ENCODE measurements around the gene ISYNA1.
A peak's percentile ranks its signal among the peaks of the same experiment; 100 is the strongest.

The ISYNA1 gene

GRCh38 chr19:18437491-18438330 lies at the start of gene ISYNA1:
Gene ISYNA1, minus strand, starts transcription at chr19:18438133. Its CDS starts 154 bp downstream, at chr19:18437979.
- DNase-seq, result peak; percentile 79

- DNase-seq, result no peak
Measured at GRCh38 chr19:18486746-18487145, 48.8 kb upstream of the ISYNA1 start.

DNA sequence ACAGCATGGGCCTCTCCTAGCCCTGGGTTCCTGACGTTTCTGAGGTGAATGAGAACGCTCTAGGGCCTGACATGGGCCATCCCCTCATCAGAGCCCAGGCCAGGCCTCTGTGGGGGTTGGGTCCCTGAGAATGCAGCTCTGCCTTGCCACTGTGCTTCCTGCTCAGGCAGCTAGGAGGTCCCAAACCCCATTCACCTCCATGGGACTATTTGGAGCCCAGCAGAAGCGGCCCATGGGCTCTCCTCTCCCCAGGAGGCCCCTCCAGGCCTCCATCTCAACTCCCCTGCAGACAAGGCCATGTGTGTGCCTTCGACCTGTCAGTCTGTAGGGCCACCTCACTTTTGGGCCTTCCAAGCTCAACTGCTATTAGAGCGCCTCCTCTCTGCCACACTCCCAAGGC lies 47.1 kb upstream of the ISYNA1 start:
- no peak for DNase-seq

- DNase-seq, result no peak
Measured at GRCh38 chr19:18483119-18483890, 45.4 kb upstream of the ISYNA1 start.

- no peak for DNase-seq
Measured at GRCh38 chr19:18481505-18482222, 43.7 kb upstream of the ISYNA1 start.

- peak; percentile 50 for DNase-seq
Measured at GRCh38 chr19:18480006-18480691, 42.2 kb upstream of the ISYNA1 start.

DNA sequence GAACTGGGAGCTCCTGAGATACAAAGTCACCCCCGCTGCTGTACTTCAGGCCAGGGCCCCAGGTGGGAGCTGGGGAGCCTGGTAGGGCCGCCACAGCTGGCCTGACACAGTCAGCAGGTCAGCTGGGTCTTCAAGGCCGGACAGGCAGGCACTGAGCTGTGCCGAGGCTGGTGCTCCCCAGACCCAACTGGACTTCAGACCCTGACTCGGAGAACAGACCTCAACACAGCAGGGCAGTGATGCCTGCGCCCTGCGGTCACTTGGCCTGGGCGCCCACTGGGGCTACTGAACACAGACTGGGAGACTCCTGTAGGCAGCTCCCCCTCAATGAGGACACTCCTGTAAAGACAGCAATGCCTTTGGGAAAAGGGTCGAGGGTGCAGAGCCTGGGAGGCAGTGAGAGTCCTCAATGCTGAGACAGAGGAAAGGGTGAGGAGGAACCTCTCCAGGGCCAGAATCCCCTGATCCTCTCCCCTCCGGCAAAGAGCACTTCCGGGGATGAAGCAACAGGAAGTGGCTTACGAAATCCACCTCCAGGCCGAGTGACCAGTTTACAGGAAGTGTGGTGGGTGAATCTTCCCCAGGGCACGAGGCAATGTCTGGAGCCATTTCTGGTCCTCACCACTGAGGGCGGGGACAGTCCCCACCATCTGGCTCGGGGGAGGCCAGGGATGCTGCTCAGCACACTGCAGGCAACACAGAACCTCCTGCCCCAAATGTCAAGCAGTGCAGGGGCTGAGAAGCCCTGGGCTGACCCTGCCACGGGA lies 40.8 kb upstream of the ISYNA1 start:
- DNase-seq, result peak; percentile 82

DNA sequence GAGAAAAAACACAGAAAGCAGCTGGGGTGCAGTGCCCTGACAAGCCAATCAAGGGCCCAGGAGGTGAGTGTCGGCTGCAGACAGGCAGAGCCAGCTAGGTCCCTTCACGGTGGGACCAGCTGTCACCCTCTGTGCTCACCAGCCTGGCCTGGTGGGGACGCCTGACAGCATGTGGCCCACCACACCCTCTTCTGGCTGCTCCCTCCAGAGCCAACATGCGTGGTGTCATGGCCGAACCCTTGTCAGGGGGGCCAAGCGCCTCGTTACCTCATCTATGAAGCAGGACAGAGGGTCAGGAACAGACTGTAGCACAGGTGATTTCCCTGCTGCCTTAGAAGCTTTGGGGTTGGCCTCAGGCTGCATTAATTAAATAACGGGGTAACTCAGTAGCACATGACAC lies 40.0 kb upstream of the ISYNA1 start:
- no peak for DNase-seq

DNA sequence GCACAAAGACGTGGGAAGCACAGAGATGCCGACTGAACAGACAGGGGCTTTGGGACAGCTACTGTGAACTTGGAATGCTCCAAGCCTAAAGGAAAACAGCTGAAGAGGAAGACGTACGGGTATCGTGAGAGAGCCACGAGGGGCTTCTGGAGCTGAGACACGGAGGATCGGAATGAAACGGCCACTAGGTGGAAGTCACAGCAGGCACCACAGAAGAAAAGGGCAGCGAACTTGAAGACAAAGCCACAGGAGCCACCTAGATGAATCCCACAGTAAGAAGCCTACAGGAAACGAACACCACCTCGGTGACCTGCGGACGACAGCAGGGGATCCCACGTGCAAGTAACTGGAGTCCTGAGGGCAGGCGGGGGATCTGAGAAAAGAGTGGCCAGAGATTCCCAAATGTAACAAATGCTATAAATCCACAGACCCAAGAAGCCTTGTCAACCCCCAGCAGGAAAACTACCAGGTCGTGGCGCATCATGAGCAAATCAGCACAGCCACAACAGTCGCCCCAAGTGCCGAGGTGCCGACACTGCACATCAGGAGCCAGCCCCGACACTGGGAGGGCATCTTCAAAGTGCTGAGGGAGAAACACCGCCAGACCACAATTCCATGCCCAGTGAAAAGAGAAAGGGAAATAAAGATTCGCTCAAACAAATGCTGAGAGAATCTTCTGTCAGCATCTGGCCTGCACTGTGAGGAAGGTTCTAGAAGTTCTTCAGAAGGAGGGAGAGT lies 39.3 kb upstream of the ISYNA1 start:
- DNase-seq, result no peak

DNA sequence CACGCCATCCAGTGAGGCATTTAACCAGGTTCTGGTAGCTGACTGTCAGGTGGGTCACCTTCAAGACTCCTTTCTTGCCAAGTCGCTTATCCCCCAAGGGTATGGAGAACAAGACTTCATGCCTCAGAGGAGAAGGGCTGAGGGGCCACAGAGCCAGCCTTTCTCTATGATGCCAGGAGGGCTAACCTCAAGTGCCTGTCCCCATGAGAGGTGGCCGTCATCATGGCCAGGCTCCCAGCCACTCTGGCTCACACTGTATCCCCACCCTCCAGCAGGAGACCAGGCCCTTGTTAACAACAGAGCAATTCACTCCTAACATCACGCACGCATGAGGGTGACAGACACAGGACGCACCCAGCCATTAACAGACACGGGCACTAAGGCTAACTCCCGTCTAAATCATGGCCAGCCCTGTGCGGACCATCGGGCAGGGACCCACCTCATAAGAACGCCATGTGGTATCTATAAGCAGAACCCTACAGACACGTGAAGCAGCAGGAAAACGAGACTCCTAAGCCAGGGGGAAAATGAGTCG lies 38.6 kb upstream of the ISYNA1 start:
- DNase-seq, result no peak

DNA sequence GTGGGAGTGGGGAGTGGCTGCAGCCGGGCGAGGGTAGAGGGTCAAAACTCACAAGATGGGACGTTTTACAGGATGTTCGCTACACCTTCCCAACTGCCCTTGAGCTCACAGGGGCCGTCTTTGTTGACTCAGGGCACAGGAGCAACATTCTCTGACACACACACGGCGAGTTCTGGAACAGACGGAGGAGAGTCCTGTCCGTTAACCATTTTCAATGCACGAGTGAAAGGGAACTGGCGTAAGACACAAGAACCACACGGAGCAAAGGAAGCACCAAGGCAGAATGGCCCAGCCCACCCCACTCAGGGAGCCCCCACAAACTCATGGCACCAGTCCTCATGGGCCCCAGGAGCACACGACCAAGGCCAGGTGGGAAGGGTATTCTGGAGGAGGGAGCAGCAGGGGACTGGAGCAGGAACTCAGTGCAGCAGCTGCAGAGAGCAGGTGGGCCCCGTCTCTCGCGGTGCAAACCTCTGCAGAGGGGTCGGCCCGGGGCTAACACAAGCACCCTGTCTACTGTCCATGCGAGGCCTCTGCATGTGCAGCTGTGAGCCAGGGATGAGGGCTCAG lies 37.9 kb upstream of the ISYNA1 start:
- no peak for DNase-seq

GRCh38 chr19:18475004-18475453 lies 37.1 kb upstream of the ISYNA1 start:
- no peak for DNase-seq

DNA sequence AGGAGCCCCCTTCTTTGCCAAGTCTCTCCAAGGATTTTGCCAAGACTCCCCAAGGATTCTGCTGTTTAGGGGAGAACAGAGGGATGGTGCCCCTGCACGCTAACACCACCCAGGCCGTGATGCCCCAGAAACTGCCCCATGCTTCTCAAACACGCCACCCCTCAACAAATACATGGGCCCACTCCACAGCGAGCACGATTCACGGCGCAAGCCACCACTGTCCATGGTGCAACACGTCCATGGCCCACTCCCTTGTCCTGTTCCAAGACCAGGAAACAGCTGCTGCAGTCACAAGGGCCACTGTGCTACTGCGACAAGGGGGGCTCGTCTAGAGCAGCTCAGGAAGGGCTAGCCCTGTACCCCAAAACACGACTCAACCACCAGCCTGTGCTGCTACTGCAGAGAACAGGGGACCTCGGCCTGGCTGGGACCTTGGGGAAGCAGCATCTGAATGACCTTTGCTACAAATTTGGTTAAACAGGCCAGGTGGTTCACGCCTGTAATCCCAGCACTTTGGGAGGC lies 36.5 kb upstream of the ISYNA1 start:
- DNase-seq, result no peak

GRCh38 chr19:18473706-18474087 lies 35.8 kb upstream of the ISYNA1 start:
- no peak for DNase-seq

- no peak for DNase-seq
Measured at GRCh38 chr19:18473003-18473705, 35.2 kb upstream of the ISYNA1 start.

DNA sequence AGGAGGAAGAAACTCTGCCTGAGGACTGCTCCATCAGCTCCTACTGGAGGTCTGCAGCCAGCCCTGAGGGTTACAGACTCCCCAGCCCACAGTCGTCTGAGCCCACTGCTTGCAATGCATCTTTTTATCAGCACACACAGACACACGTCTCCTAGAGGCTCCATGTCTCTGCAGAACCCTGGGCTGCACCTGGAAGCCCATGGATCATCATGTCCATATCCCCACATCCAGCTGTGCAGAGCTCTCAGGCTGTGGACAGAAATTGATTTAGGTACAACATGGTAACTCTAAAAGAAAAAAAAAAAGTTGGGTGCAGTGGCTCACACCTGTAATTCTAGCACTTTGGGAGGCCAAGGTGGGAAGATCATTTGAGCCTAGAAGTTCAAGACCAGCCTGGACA lies 32.9 kb upstream of the ISYNA1 start:
- DNase-seq, result no peak

DNA sequence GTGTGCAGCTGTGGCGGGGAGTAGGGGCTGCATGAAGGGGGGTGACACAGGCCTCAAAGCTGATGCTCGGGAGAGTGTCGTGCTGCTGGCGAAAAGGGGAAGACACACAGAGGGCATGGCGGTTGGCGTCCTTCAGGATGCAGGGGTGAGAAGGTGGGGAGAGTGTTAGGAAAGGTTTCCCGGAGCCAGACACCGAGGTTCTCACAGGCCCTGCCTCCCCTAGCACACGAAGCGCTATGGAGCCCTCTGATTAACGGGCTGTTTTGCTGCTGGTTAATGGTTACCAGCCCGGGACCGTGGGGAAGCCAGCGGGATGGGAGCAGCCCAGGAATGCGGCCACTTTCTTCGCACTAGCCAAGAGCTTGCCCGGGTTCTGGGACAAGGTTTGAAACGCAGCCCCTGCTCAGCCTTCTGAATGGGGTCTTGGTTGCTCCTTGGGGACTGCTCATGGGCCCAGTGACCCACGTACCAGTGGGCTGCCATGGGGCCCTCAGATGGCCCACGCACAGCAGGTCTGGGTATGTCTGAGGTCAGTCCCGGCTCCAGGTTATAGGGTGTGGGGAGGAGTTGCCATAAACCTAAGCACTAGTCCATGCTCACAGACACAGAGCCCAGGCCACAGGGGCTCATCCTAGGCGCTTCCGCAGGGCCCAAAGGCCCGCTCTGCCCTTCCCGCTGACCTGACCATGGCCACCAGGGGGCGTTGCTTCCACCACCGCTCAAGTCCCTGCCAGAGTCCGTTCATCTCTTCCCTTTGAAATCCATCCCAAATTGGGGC lies 31.3 kb upstream of the ISYNA1 start:
- peak; percentile 73 for DNase-seq

GRCh38 chr19:18468517-18468916 lies 30.6 kb upstream of the ISYNA1 start:
- DNase-seq, result no peak

GRCh38 chr19:18467978-18468377 lies 30.0 kb upstream of the ISYNA1 start:
- DNase-seq, result no peak

Measured in femur (tissue), 1 donor.